Activated CD4-positive, alpha-beta memory T cell treated with anti-CD3 and anti-CD28 coated beads for 36 hours (primary cell): ENCODE data around the gene KAT8. TPM values are rescaled to one million over a fixed set of nuclear protein-coding genes. Genes with fewer than 3 reads are reported as not detected.

Experiments
- CTCF ChIA-PET: fragments of 350-600 bp; sonication (Branson Sonifier 250); formaldehyde crosslinking; loops from one replicate; lab custom pipeline; 2021; ENCODE audit warnings: antibody characterized with exemption, inconsistent platforms; lab: Charles Lee
- POLR2A ChIA-PET: fragments of 350-600 bp; sonication (Branson Sonifier 250); formaldehyde crosslinking; loops from one replicate; lab custom pipeline; 2021; ENCODE audit warnings: antibody characterized with exemption; lab: Charles Lee
- DNase-seq: peaks from one replicate; pipeline ENCODE4 v3.0.0-alpha.2; 2020
- H3K27ac Mint-ChIP-seq: one replicate; pipeline ENCODE4 v1.8.0; 2021; ENCODE audit warnings: mixed read lengths
- H3K27me3 Mint-ChIP-seq: one replicate; pipeline ENCODE4 v1.8.0; 2021; ENCODE audit warnings: mixed read lengths
- H3K36me3 Mint-ChIP-seq: one replicate; pipeline ENCODE4 v1.8.0; 2021; ENCODE audit warnings: mixed read lengths
- H3K4me1 Mint-ChIP-seq: one replicate; pipeline ENCODE4 v1.8.0; 2021; ENCODE audit warnings: low read depth, mixed read lengths
- H3K4me3 Mint-ChIP-seq: one replicate; pipeline ENCODE4 v1.8.0; 2021; ENCODE audit warnings: mild to moderate bottlenecking, mixed read lengths
- H3K9me3 Mint-ChIP-seq: one replicate; pipeline ENCODE4 v1.8.0; 2021; ENCODE audit warnings: mixed read lengths
- intact Hi-C: fragments of 100-400 bp; cut with micrococcal nuclease; formaldehyde crosslinking; loops from one replicate; pipeline ENCODE4 v1.15.1; 2023
- total RNA-seq, 2 experiments: library from RNA; stranded (reverse); gene quantifications; one replicate each; pipeline ENCODE4 v1.2.3, GENCODE V29; 2021

Gene KAT8
- total RNA-seq, 2 experiments from 2014 or later = 48.8 to 49.6 TPM

DNA sequence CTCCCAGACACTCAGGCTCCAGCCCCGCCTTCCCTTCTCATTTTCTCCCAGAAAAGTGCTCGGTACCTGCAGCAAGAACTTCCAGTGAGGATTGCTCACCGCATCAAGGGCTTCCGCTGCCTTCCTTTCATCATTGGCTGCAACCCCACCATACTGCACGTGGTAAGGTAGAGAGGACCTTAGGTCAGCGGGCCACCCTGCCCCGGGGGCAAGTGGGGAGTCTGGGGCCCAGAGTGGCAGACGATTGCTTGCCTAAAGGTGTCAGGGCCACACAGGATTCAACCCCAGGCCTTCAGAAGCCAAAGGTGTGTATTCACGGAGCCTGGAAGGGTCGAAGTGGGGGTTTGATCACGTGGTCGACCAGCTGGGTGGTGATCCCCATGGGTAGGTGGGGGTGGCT, 7.8 kb upstream of the KAT8 start:
- POLR2A ChIA-PET = no interaction called here
- CTCF ChIA-PET = interaction anchor here (1.2 kb wide), 2 partner anchors 33 to 125 kb away, joined by 3 read pairs; partner anchors contain the start of gene HSD3B7
- intact Hi-C loops = loop anchor here (2.0 to 5.0 kb wide), 2 partner anchors 15 to 77 kb away; partner anchors contain the start of genes STX4 and VKORC1
- H3K4me3 Mint-ChIP-seq = peak overlapping the region; percentile 70
- peaks cover 23% of the 10 kb centered on the region for H3K4me1 Mint-ChIP-seq
- no peaks in the 10 kb centered on the region for H3K9me3 Mint-ChIP-seq
- peaks cover 12% of the 10 kb centered on the region for H3K36me3 Mint-ChIP-seq
- no peak for DNase-seq
- H3K27me3 Mint-ChIP-seq = no peaks in the 10 kb centered on the region
- no peak overlapping the region for H3K27ac Mint-ChIP-seq

DNA sequence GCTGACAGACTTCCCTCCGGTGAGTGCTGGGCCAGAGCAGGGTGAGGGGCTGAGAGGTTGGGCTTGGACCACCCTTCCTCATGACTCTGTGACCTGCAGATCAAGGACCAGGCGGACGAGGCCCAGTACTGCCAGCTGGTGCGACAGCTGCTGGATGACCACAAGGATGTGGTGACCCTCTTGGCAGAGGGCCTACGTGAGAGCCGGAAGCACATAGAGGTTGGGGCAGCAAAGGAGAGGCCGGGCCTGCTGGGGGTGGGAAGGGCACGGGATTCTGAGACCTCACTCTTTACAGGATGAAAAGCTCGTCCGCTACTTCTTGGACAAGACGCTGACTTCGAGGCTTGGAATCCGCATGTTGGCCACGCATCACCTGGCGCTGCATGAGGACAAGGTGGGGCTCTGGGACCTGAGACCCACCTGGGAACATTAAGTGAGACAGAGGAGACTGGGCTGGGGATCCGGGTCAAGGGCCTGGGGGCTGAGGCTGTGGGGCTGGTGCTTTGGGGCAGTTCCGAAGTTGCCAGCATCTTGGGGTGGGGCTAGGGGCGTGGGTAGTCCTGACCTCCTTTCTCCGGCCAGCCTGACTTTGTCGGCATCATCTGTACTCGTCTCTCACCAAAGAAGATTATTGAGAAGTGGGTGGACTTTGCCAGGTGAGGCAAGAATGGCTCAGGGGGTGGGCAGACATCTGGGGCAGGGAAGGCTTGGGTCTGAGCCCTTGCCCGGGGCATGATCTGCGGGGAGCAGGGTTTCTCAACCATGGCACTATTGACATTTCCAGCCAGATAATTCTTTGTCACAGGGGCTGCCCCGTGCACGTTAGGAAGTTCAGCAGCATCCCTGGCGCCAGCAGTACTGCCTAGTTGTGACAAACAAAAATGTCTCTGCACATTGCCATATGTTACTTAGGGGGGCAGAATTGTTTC, 7.1 kb upstream of the KAT8 start:
- Mint-ChIP-seq H3K4me3 (no peak overlapping the region), H3K4me1 (peaks cover 23% of the 10 kb centered on the region), H3K27ac (no peak overlapping the region), H3K27me3 (no peaks in the 10 kb centered on the region), H3K9me3 (no peaks in the 10 kb centered on the region), H3K36me3 (peaks cover 12% of the 10 kb centered on the region)
- intact Hi-C loops = no loop called here
- POLR2A ChIA-PET = no interaction called here
- no peak for DNase-seq
- CTCF ChIA-PET = interaction anchor here (1.2 kb wide), 1 partner anchor 32 kb away, joined by 3 read pairs; no protein-coding TSS in a partner anchor

DNA sequence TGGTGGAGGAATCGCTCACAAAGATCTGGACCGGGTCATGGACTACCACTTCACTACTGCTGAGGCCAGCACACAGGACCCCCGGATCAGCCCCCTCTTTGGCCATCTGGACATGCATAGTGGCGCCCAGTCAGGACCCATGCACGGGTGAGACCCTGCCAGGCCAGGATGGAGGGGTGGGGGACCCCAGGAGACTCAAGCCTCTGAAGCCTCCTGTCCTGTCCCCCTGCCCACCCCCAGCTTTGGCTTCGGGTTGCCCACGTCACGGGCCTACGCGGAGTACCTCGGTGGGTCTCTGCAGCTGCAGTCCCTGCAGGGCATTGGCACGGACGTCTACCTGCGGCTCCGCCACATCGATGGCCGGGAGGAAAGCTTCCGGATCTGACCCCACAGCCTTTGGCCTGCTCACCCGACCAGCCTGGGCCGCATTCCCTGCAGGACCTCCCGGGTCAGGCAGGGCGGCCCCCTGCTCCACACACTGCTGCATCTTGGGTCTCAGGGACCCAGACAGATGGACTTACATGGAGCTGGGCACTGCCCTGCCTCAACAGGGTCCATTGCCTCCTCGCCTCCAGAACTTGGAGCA, 5.5 kb upstream of the KAT8 start:
- CTCF ChIA-PET = interaction anchor here (1.2 kb wide), 1 partner anchor 30 kb away, joined by 5 read pairs; no protein-coding TSS in a partner anchor
- H3K27me3 Mint-ChIP-seq = no peaks in the 10 kb centered on the region
- no peaks in the 10 kb centered on the region for H3K9me3 Mint-ChIP-seq
- DNase-seq = no peak
- intact Hi-C loops = no loop called here
- H3K4me1 Mint-ChIP-seq = peaks cover 23% of the 10 kb centered on the region
- no peak overlapping the region for H3K4me3 Mint-ChIP-seq
- peaks cover 12% of the 10 kb centered on the region for H3K36me3 Mint-ChIP-seq
- POLR2A ChIA-PET = no interaction called here
- no peak overlapping the region for H3K27ac Mint-ChIP-seq

DNA sequence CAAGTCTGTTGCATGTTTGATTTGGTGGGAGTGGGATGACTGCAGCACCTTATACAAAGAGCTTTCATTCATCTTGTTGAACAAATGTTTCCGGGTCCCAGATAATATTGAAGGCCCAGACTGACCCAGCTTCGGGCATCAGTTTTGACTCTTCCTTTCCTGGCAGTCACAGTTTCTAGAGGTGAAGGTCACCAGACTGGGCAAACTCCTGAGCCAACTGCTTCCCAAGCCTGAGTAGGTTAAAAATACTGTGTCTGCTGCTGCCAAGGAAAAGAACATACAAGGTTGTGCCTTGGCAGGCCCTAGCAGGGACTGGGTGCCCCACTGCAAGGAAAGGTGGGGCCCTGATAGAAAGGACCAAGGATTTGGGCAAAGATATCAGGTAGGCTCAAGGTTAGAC, 4.8 kb upstream of the KAT8 start:
- no peaks in the 10 kb centered on the region for H3K27me3 Mint-ChIP-seq
- no peak overlapping the region for H3K4me3 Mint-ChIP-seq
- no peaks in the 10 kb centered on the region for H3K9me3 Mint-ChIP-seq
- intact Hi-C loops = no loop called here
- peaks cover 16% of the 10 kb centered on the region for H3K4me1 Mint-ChIP-seq
- CTCF ChIA-PET = interaction anchor here (1.2 kb wide), 1 partner anchor 30 kb away, joined by 5 read pairs; no protein-coding TSS in a partner anchor
- H3K36me3 Mint-ChIP-seq = peaks cover 12% of the 10 kb centered on the region
- H3K27ac Mint-ChIP-seq = no peak overlapping the region
- no peak for DNase-seq
- POLR2A ChIA-PET = no interaction called here

DNA sequence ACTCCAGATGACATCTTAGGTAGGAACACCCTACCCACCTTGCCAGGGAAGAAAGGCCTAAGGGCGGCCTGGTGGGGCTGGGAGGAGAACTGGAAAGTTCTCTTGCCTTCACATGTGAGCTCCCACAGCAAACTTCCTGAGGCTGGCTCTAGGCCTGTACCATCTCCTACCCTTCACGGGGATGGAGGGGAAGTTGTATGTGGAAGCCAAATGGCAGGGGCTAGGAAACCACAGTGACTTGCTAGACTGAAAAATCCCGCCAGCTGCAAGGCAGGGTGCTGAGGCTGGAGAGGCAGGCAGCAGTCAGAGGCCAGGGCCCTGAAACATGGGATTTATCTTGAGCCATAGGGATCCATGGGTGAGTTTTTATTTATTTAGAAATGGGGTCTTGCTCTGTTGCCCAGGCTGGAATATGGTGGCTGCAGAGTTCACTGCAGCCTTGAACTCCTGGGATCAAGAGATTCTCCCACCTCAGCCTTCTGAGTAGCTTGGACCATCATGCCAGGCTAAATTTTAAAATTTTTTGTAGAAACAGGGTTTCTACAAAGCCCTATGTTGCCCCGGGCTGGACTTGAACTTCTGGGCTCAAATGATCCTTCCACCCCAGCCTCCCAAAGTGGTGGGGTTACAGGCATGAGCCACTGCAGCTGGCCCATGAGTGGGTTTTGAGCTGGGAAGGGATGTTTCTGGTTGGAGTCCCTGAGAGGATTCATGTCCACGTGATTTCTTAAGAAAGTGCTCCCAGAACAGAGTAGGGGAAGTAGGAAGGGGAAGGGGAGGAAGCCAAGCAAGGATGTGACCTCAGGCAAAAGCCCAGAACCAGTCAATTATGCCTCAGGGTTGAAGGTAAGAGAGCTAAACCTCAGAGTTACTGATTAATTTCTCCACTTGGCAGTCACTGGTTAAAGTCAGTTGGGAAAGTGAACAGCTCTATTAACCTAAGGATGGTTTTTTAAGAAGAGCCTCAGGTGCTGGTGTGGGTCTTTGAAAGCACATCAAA, 4.0 kb upstream of the KAT8 start:
- Mint-ChIP-seq H3K27ac (peak overlapping the region; percentile 11), H3K4me1 (peaks cover 18% of the 10 kb centered on the region), H3K27me3 (no peaks in the 10 kb centered on the region), H3K4me3 (no peak overlapping the region), H3K36me3 (peaks cover 12% of the 10 kb centered on the region), H3K9me3 (no peaks in the 10 kb centered on the region)
- CTCF ChIA-PET = interaction anchor here (0.9 to 1.2 kb wide), 2 partner anchors 28 to 29 kb away, joined by 4 to 5 read pairs; no protein-coding TSS in a partner anchor
- no peak for DNase-seq
- POLR2A ChIA-PET = no interaction called here
- intact Hi-C loops = no loop called here

DNA sequence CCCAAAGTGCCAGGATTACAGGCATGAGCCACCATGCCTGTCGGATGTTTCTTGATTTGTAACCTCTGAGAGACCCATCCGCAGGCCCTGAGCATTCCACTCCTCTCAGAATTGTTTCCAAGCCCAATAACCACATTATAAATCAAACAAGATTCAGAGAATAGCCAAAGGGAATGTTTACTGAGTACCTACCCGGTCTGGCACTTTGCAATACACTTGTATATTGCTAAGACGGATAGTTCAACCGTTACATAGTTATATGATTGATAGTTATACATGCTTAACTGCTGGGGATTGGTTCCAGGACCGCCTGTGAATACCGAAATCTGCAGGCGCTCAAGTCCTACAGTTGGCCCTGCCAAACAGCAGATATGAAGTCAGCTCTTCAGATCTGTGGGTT, 3.0 kb upstream of the KAT8 start:
- Mint-ChIP-seq H3K36me3 (peaks cover 15% of the 10 kb centered on the region), H3K27me3 (no peaks in the 10 kb centered on the region), H3K4me1 (peaks cover 21% of the 10 kb centered on the region), H3K27ac (peak overlapping the region; percentile 49), H3K4me3 (no peak overlapping the region), H3K9me3 (no peaks in the 10 kb centered on the region)
- CTCF ChIA-PET = interaction anchor here (0.7 to 0.9 kb wide), 2 partner anchors 16 to 27 kb away, joined by 3 to 4 read pairs; no protein-coding TSS in a partner anchor
- POLR2A ChIA-PET = interaction anchor here (1.0 kb wide), 1 partner anchor 13 kb away, joined by 3 read pairs; no protein-coding TSS in a partner anchor
- intact Hi-C loops = no loop called here
- no peak for DNase-seq

DNA sequence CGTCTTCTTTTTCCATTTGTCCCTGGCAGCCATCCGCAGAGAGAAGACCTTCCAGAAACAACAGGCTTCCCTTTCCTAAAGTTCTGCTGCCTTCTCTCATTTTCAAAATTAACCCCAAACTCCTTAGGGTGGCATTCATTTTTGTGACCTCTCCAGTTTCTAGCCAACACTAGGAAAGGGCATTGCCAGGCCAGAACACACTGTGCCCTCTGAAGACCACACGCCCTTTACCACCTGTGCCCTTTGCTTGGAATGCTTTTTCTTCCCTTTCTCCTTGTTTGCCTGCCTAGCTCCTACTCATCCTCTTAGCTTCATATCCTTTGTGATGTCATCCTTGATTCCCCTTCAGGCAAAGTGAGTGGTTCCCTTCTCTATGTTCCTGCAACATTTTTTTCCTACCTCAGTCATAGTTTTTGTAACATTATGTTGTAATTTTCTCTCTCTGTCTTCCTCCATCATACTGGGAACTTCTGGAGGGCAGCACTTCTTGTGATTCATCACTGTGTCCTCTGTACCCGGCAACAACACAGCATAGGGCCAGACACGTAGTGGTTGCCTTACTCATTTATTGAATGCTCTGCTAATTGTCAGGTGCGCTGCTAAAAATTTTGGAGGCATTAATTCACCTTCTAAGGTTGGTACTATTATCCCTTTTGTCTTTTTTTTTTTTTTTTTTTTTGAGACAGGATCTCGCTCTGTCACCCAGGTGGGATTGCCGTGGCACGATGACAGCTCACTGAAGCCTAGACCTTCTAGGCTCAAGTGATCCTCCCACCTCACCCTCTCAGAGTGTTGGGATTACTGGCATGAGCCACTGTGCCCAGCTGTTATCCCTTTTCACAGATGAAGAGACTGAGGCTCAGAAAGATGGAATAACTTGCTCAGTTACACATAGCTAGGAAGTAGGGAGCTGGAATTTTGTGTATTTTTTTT, 1.0 kb downstream of the KAT8 start:
- Mint-ChIP-seq H3K27ac (peak overlapping the region; percentile 70), H3K4me3 (peak overlapping the region; percentile 79), H3K9me3 (no peaks in the 10 kb centered on the region), H3K36me3 (peaks cover 18% of the 10 kb centered on the region), H3K4me1 (peaks cover 20% of the 10 kb centered on the region), H3K27me3 (no peaks in the 10 kb centered on the region)
- ChIA-PET CTCF (interaction anchor here (1.1 to 3.3 kb wide), 5 partner anchors 11 to 133 kb away, joined by 3 to 36 read pairs (median 6); partner anchors contain the start of genes HSD3B7 and ZNF668), POLR2A (interaction anchor here (0.8 to 4.1 kb wide), 6 partner anchors 8 to 61 kb away, joined by 3 to 27 read pairs (median 16); partner anchors contain the start of genes BCKDK, FUS, ZNF646 and ZNF668)
- intact Hi-C loops = loop anchor here (1.0 kb wide), 1 partner anchor 61 kb away; no protein-coding TSS in a partner anchor
- DNase-seq = no peak

DNA sequence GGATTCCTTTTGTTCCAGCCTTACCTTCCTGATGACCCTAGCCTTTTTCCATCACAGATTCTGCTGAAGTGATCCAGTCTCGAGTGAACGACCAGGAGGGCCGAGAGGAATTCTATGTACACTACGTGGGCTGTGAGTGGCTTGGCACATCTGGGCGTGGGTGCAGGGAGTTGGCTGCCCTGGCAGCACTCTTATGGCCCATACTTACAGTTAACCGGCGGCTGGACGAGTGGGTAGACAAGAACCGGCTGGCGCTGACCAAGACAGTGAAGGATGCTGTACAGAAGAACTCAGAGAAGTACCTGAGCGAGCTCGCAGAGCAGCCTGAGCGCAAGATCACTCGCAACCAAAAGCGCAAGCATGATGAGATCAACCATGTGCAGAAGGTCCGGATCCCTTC, 2.7 kb downstream of the KAT8 start:
- Mint-ChIP-seq H3K9me3 (no peaks in the 10 kb centered on the region), H3K36me3 (peaks cover 18% of the 10 kb centered on the region), H3K27ac (no peak overlapping the region), H3K4me1 (peaks cover 16% of the 10 kb centered on the region), H3K4me3 (no peak overlapping the region), H3K27me3 (no peaks in the 10 kb centered on the region)
- ChIA-PET POLR2A (interaction anchor here (0.8 to 4.1 kb wide), 2 partner anchors 9 to 22 kb away, joined by 3 to 27 read pairs; no protein-coding TSS in a partner anchor), CTCF (interaction anchor here (0.8 to 3.8 kb wide), 3 partner anchors 22 to 339 kb away, joined by 3 to 23 read pairs (median 4); partner anchors contain the start of gene ARMC5)
- intact Hi-C loops = no loop called here
- DNase-seq = no peak

DNA sequence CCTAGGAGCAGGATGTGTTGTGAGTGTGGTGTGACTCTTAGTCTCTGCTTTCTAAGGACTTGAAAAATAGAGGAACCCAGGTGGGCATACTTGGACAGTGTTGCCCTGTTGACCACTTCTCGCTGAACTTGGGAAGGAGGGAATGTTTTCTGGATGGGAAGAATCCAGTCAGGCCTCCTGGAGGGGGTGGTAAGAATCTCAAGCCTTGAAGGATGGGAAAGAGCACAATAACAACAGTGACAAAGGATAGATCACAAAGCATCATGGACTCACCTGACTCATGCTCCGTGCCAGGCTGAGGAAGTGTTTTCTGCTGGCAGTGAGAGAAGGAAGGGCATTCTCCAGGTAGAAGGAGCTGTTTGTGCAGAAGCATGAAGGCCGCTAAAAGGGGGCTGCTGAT, 8.4 kb downstream of the KAT8 start:
- Mint-ChIP-seq H3K9me3 (no peaks in the 10 kb centered on the region), H3K4me1 (no peaks in the 10 kb centered on the region), H3K27me3 (no peaks in the 10 kb centered on the region), H3K4me3 (no peak overlapping the region), H3K36me3 (peaks cover 26% of the 10 kb centered on the region), H3K27ac (no peak overlapping the region)
- ChIA-PET POLR2A (interaction anchor here (1.0 kb wide), 1 partner anchor 8 kb away, joined by 3 read pairs; the partner anchor contains the start of gene KAT8), CTCF (no interaction called here)
- DNase-seq = no peak
- intact Hi-C loops = no loop called here

DNA sequence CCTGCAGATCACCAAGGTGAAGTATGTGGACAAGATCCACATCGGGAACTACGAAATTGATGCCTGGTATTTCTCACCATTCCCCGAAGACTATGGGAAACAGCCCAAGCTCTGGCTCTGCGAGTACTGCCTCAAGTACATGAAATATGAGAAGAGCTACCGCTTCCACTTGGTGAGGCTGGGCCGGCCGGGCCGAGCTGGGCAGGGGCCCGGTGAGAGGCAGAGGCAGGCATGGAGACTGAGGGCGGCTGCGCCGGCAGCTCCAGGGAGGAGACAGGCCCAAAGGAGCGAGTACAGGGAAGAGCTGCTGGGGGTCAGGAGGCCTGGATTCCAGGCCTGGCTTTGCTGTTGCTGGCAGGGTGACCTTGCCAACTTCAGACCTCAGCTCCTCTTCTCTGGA, 9.7 kb downstream of the KAT8 start:
- Mint-ChIP-seq H3K4me1 (no peaks in the 10 kb centered on the region), H3K36me3 (peaks cover 24% of the 10 kb centered on the region), H3K27me3 (no peaks in the 10 kb centered on the region), H3K9me3 (no peaks in the 10 kb centered on the region), H3K27ac (no peak overlapping the region), H3K4me3 (no peak overlapping the region)
- POLR2A ChIA-PET = interaction anchor here (0.8 to 1.0 kb wide), 2 partner anchors 9 to 12 kb away, joined by 3 read pairs; partner anchors contain the start of gene KAT8
- DNase-seq = no peak
- intact Hi-C loops = no loop called here
- CTCF ChIA-PET = interaction anchor here (1.3 kb wide), 1 partner anchor 15 kb away, joined by 4 read pairs; no protein-coding TSS in a partner anchor
